NCI-H1417 (cell line): Measurements from ENCODE around the gene ARAP2.

ENCODE experiments used
- DNase-seq, 3 experiments: peaks; one replicate each; lab custom pipeline; 2025; lab: John Stamatoyannopoulos, UW

The ARAP2 gene, protein sequence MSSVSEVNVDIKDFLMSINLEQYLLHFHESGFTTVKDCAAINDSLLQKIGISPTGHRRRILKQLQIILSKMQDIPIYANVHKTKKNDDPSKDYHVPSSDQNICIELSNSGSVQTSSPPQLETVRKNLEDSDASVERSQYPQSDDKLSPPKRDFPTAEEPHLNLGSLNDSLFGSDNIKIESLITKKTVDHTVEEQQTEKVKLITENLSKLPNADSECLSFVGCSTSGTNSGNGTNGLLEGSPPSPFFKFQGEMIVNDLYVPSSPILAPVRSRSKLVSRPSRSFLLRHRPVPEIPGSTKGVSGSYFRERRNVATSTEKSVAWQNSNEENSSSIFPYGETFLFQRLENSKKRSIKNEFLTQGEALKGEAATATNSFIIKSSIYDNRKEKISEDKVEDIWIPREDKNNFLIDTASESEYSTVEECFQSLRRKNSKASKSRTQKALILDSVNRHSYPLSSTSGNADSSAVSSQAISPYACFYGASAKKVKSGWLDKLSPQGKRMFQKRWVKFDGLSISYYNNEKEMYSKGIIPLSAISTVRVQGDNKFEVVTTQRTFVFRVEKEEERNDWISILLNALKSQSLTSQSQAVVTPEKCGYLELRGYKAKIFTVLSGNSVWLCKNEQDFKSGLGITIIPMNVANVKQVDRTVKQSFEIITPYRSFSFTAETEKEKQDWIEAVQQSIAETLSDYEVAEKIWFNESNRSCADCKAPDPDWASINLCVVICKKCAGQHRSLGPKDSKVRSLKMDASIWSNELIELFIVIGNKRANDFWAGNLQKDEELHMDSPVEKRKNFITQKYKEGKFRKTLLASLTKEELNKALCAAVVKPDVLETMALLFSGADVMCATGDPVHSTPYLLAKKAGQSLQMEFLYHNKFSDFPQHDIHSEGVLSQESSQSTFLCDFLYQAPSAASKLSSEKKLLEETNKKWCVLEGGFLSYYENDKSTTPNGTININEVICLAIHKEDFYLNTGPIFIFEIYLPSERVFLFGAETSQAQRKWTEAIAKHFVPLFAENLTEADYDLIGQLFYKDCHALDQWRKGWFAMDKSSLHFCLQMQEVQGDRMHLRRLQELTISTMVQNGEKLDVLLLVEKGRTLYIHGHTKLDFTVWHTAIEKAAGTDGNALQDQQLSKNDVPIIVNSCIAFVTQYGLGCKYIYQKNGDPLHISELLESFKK (N-terminal part only)

DNA sequence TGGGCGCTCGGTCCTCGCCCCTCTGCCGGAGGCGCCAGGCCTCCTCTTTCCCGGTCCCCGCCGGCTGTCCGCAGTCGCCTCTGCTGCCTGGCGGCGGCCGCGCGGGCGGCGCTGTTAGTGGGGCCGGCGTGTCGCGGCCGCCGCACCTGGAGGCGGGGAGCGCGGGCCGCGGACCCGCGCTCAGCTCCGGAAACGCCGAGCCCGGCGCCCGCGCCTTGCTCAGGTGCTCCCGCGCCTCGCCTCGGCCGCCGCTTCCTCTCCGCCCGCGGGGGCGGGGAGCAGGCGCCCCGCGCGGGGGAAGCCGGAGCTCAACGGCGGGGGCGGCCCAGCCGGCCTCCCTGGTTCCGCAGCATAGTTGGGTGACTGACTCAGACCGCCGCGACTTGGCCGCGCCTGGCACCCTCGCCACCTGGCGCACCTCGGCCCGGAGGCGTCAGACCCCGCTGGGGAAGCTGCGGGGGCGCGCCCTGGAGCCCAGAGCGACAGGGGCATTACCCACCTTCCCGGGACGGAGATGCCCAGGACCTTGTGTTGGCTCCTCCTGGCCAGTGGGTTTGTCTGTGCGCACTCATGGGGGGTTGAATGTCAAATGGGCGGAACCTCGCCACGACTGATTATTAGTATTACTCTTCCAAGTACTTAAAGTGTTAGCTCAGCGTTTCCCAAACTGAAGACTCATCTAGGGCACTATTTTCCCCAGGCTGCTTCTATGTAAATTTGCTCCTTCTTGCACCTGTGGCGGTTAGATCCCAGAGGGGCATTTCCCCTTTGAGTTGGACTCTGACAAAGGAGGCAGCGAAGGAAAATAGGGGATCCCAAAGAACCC, at the start of gene ARAP2:
Gene ARAP2, minus strand, starts transcription at position 258 of the 826 bp plus-strand sequence. CDS start 15,028 bp downstream, outside the sequence.
- peak; percentile 55 to 89 (median 86) for DNase-seq

DNA sequence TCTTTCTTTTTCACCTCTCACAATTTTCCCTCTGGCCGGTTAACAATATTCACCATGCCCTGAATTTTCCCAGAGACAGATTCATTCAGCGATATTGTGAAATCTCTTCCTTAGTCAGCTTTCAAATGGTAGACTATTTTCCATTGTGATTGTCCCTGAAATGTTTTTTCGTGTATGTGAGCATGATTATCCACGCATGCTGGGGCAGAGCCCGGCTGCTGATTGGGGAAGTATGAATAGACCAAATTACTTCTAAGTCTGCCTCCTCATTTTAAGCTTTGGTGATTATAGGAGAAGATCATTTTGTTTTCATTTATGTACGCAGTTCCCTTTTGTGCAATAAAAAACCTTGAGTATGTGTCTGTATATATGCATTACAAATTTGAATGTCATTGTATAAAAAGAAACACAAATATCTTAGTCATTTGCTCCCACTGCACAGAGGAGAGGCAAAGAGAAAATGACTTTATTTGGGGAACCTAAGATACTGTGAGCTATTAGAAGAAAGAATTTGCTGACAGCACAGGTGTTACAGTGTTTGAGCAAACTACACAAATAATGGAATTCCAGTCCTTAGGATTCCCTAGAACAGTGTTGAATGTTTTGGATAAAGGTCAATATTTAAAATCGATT, 48.4 kb upstream of the ARAP2 start:
- peak in 1 of 3 experiments; percentile 5 for DNase-seq

DNA sequence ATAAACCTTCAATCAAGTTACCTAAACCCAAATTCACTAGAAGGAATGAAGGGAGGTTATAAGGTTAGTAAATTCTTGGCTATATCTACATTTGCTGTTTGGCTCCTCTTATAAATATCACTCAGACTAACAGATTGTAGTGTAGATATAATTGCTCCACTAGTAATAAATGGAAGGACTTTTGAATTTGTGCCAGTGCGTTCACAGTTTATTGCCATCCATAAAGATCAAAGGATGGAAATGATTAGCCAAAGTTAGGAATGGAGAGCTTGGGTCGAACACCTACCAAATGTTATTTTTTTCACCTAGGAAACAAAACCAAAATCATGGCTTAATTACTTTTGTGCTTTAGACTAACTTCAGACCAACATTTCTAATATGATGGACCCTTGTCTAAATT, 46.3 kb upstream of the ARAP2 start:
- no peak for DNase-seq

DNA sequence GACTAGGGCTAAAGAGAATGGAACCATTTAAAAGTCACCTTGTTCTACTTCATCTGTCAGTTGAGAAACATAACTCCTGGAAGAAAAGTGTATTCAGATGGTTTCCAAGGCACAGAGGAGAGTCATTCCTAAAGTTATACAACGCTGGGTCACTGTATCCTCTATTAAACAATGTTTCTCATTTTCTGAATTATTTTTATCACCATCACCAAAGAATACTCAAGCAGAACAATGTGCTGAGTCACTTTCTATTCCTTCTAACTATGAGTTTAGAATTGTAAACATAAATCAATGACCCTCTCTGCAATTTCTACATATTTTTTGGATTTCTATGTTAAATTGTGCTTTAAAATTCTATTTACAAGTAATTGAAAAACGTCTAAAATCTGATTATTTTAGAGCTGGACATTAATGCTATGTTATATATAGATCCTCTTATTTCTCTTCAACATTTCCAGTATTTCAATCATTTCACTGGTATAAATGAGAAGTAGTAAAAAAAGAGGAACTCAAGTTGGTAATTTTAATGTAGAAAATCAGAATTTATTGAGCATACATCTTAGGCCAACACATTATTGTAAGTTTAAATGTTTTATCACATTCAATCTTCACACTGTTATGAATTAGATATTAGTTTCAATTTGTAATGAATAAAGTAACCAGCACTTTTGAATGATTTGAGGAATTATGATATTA, 44.6 kb upstream of the ARAP2 start:
- DNase-seq: no peak

DNA sequence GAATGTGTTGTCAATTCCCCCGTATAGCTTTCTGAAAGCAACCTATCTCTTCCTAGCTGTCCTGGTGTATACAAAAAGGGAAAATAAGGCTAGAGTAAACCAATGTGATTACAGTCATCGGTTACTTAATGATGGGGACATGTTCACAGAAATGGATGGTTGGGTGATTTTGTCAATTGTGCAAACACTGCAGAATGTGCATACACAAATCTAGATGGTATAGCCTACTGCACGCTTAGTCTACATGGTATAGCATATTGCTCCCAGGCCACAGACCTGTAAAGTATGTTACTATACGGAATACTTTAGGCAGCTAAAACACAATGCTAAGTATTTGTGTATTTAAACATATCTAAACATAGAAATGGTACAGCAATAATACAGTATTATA, 42.2 kb upstream of the ARAP2 start:
- no peak for DNase-seq

DNA sequence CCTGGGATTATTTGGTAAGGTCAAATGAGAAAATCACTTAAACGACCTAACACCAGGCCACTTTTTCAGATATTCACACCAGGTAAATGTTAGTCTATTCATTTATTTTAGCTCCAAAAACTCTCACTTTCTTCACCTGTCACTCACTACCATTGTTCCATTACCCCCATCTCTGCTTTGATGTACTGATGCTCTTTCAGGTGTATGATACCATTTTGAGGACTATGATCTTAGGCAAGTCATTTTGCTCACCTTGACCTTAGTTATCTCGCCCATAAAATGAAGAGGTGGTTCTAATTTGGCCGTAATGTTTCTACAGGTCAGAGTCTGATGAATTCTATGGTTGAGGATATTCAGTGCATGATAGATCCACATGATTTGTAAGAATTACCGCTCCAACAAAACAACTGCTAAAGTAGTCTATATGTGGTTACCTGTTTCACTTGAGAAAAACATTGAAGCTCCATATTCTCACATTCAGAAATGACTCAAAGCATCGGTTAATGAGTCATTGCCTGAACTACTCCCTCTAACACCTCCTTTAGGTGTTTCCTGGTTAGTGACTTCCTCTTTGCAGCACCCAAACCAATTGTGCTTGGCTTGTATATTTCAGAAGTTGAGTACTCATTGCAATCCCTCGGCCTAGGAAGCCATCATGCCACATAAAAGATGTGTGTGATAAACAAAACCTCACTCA, 41.6 kb upstream of the ARAP2 start:
- no peak for DNase-seq

DNA sequence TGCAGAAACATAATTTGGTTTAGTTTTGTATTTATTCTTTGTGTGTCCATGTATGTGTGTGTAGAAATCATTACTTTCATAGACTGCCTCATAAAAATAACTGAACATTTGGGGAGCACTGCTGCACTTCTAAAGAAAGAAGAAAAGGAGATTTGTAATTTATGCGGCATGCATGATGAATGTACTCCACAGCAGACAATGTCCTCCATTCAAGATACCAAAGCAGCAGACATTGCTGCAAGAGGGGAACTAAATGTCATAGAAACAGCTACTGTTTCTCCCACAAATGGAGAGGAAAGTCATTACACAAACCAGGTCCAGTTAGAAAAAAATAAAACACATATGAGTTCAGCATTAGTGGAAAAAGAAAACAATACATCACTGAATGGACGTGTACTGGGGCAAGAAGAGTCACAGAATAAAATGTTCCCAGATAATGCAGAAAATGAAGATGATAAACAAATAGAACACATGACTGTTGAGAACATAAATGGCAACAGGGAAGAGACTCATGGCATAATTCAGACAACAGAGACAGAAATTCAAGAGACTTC, 39.7 kb upstream of the ARAP2 start:
- no peak for DNase-seq

DNA sequence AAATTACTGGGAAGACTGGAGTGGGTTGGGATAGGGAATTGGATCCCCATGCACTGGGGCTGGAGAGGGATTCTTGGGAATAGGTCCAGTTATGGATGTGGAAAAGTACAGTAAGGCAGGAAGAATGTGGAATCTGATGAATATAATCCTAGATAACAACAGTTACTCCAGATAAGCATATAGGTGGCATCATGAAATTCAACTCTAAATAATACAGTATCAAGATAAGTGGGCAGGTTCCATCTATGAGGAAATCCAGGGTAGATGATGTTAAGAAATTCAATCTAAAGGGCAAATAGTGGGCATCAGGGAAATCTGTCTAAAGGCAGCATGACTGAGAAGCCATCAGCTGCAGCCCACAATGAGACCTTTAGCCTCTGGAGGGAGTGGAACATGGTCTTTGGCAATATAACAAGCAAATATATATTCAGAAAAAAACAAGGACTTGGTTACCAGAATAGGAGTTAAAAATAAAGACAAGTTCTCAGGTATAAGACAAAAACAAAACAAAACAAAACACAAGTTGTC, 38.3 kb upstream of the ARAP2 start:
- DNase-seq: no peak

DNA sequence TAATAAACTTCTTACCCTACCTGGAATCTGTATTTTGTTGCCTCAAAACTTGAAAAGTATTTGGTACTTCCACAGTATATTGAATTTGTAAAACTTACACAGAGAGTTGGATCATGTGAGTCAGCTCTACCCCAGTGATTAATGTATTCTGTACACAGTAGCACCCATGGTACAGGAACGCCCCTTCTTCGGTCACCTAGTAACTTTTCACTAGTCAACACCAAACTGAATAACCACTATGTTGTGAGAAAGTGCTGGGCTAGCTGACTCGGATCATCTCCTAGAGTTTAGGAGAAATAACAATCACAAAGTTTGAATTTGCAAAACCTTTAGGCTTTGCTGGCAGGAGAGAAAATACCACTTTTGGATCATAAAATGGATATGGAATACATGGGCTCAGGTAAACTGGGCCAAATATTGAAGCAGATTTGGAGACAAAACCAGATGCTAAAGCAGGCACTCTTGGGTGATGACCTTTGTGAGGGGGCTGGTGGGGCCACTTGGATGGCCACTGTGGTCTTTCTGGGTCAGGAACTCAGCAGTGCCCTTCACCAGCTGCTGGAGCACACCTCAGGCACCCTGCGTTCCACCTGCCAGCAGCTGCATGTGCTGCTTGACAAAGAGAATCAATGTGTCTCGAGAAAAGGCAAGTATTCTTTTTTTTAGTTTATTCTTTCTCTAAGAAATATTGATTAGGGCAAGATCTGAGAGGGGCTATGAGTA, 37.2 kb upstream of the ARAP2 start, which contains the start of gene DTHD1:
Gene DTHD1, plus strand, starts transcription at position 233 of the 723 bp plus-strand sequence. Its CDS starts 143 bp downstream, at position 376.
- no peak for DNase-seq

DNA sequence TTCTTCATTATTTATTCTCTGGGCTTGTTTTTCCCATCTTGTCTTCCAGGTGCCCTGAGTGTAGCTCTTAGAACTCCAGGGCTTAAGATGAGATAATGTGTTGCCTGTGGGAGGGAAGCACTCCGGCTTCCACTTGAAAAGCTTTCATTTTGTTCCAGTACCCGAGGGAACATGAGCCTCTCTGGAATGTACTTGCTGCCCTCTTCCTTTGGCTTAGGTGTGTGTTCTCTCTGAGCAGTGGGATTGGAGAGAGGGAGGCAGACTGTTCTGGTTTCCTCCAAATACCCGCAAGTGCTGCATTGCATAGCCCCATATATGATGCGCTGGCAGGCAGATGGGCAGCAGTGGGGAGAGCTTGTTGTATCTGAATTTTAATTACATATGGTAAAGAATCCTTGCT, 36.2 kb upstream of the ARAP2 start:
- DNase-seq: peak in 2 of 3 experiments; percentile 35 to 90

DNA sequence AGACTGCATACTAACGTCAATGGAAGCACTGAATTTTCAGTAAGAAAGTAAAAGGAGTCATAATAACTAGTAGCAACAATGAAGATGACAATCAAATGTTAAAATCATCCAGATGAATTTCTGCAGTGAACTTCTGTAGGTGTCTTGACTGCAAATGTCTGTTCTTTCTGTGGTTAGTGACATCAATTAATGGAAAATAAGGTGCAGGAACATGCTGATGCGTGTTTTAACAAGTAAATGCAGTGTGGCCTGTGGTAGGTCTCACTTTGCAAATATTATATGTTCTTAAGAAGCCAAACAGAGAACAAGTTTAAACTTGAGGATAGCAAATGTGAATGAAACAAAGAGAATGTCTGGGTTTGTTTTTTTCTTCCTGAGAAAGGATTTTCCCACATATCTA, 34.5 kb upstream of the ARAP2 start:
- DNase-seq: no peak

DNA sequence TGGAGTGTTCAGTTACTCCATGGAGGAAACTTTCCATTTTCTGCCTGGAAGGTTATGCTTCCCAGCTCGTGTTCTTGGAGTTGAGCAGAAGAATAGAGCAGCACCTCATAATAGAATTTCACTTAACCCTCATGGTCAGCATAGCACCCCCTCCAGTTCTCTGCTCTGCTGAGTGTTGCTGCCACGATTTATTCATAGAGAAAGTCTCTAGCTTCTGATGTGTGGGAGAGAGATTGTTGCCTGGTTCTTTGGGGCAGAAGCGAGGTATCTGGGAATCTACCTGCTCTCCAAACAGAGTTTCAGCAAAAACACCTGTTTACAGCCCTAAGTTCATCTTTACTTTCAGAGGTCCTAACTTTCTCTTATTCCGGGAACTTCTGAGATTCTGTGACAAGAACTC, 33.2 kb upstream of the ARAP2 start:
- DNase-seq: no peak

DNA sequence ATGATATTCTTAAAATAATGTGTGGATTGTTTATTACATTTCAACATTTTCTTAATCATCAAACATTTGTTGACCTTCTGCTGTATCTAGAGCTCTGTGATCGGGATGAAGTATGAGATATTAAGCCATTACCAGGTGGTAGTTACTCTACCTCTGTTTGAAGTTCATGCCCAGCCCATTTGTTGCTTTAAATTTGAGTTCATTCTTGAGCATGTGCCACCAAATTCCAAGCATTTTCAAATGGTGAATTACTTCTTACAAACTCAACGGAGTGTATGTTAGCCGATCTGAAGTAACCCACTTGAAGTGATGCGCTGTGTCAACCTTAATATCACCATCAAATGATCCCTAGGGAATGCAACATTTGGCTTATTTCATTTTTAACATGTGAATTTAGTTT, 29.8 kb upstream of the ARAP2 start:
- DNase-seq: no peak

DNA sequence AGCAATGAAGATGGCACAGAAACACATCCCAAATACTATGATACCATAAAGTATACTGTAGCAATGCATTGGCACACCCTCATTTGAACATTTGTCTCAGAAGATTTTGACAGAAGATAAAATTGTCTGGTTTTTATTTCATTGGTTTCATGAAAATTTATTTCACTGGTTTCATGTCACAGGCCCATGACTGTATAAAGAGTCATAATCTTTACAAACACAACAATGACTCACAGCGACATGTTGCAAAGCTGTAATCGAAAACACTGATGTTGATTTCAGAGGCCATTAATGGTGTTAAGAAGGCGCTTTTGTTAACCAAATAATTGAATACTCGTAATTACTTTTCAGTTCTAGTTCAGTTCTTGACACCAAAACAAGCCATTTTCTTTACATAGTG, 29.0 kb upstream of the ARAP2 start:
- DNase-seq: no peak

DNA sequence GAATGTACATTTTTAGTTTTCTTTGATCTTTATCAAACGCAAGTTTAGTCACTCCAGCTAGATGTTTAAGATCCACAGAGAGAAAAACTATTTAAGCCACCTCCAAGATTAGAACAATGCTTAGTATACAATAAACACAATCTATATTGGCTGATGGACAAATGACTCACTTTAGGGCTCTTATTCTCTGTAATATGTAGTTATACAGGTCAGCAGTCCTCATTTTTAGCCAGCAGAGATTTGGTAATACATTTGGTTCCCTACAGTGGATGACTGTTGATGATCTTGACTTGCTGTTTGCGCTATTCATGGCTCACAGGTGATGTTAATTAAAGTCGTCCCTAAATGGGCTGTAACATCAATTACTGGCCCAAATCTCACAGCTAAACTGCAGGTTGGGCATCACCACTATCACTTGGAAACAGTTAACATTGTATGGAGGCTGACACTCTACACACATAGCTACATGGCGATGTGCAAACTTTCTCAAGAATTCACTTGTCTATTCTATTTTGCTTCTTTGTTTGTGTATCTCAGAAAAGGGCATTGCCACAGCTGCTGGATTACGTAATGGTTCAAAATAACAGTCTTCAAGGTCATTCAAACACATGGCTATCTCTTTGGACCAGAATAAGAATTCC, 25.3 kb upstream of the ARAP2 start:
- no peak for DNase-seq

DNA sequence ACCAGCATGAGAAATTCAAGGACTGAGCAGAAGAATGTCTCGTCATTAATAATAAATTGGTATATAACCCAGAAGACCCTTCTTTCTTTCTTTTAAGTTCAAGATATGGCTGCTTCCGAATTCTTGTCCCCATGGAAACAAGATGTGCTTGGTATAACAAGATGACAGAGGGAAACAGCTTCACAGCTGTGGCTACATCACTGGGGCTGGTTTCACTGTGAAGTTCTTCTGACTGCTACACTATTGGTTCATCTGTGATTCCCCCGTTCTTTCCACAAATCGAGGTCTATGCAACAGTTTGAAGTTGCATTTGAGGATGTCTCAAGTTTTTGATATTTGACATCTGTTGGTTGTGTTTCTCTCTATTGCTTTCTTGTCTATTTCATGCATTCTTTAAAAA, 24.8 kb upstream of the ARAP2 start:
- no peak for DNase-seq

DNA sequence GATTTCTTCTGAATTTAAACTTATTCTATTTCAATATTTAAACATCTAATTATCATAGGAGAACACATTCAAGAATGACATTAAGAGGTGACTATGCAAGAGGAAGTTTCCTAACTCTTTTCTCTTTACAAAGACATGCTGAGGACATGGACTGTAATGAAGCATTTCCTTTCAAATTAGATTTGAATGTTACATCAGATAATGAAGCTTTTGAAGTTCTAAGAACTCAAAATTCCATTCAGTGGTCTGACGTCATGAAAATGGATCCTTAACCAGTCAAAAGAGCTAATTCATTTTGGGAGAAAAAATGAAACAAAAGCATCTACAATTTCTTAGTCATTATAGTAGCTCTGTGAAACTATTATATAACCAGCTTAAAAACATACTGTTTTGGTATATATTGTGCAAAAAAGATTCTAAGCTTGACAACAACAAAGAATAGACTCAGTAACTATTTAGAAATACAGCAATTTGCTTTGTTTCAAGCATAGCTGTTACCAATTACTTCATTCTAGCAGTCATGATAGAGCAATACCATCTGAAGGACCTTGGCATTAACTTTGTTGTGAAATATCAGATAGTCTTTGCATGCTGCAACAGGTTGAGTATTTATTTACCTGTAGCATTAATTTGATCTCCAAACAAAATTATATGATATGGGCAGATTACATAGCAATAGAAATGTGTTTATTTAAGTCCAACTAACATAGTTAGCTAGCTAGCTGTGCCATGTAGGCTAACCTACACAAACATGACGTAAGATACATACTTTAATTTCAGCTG, 23.4 kb upstream of the ARAP2 start:
- DNase-seq: no peak
